CD4-positive, alpha-beta memory T cell (primary cell): ENCODE measurements around the gene ADCY3. TPM values are rescaled to one million over a fixed set of nuclear protein-coding genes. Genes with fewer than 3 reads are reported as not detected.
A peak's percentile ranks its signal among the peaks of the same experiment; 100 is the strongest.

ENCODE experiments used
- CTCF ChIA-PET: fragments of 350-600 bp; sonication (Branson Sonifier 250); formaldehyde crosslinking; loops from one replicate; lab custom pipeline; 2021; ENCODE audit warnings: inconsistent platforms; ENCODE audit not compliant: partially characterized antibody; lab: Charles Lee
- POLR2A ChIA-PET: fragments of 350-600 bp; sonication (Branson Sonifier 250); formaldehyde crosslinking; loops from one replicate; lab custom pipeline; 2021; ENCODE audit not compliant: partially characterized antibody; lab: Charles Lee
- DNase-seq, 5 donors: peaks; one replicate each; pipeline versions ENCODE4 v3.0.0 to v3.0.0-alpha.2; 2020 to 2022; ENCODE audit warnings: mixed read lengths in 1 of 5
- H3K27ac ChIP-seq: one replicate; pipeline ENCODE4 v1.7.0; 2013; ENCODE audit warnings: low read depth, low read length
- H3K27me3 ChIP-seq: 2 replicates; pipeline ENCODE4 v1.7.0; 2013; ENCODE audit warnings: mild to moderate bottlenecking, low read length, moderate library complexity; ENCODE audit not compliant: insufficient read depth
- H3K36me3 ChIP-seq: 2 replicates; pipeline ENCODE4 v1.7.0; 2013; ENCODE audit warnings: mild to moderate bottlenecking, low read length, moderate library complexity; ENCODE audit not compliant: insufficient read depth
- H3K4me1 ChIP-seq: 2 replicates; pipeline ENCODE4 v1.7.0; 2013; ENCODE audit warnings: mild to moderate bottlenecking, low read length, moderate library complexity; ENCODE audit not compliant: insufficient read depth
- H3K4me3 ChIP-seq, 2 donors: one replicate each; pipeline ENCODE4 v1.7.0; 2013; ENCODE audit warnings: low read length in 2 of 2, mild to moderate bottlenecking in 1 of 2
- H3K9me3 ChIP-seq, 2 donors: one replicate each; pipeline ENCODE4 v1.7.0; 2013; ENCODE audit warnings: low read length in 2 of 2, control low read depth in 1 of 2; ENCODE audit not compliant: control insufficient read depth in 1 of 2
- H3K27ac Mint-ChIP-seq, 7 donors: one replicate each; pipeline ENCODE4 v1.8.0; 2020 to 2021; ENCODE audit warnings: mixed read lengths in 7 of 7, mild to moderate bottlenecking in 6 of 7, inconsistent platforms in 3 of 7, moderate library complexity in 3 of 7
- H3K27me3 Mint-ChIP-seq, 2 donors: one replicate each; pipeline ENCODE4 v1.8.0; 2020 to 2021; ENCODE audit warnings: mixed read lengths in 2 of 2
- H3K36me3 Mint-ChIP-seq, 2 donors: one replicate each; pipeline ENCODE4 v1.8.0; 2020 to 2021; ENCODE audit warnings: mixed read lengths in 2 of 2, inconsistent platforms in 1 of 2, mild to moderate bottlenecking in 1 of 2
- H3K4me1 Mint-ChIP-seq, 4 donors: one replicate each; pipeline ENCODE4 v1.8.0; 2020 to 2021; ENCODE audit warnings: mixed read lengths in 4 of 4, mild to moderate bottlenecking in 1 of 4
- H3K4me3 Mint-ChIP-seq, 8 donors: one replicate each; pipeline ENCODE4 v1.8.0; 2020 to 2021; ENCODE audit warnings: mixed read lengths in 8 of 8, mild to moderate bottlenecking in 7 of 8, moderate library complexity in 6 of 8, inconsistent platforms in 3 of 8
- H3K9me3 Mint-ChIP-seq, 8 donors: one replicate each; pipeline ENCODE4 v1.8.0; 2020 to 2021; ENCODE audit warnings: mixed read lengths in 8 of 8, mild to moderate bottlenecking in 5 of 8, inconsistent platforms in 3 of 8, moderate library complexity in 1 of 8
- intact Hi-C: fragments of 100-400 bp; cut with micrococcal nuclease; formaldehyde crosslinking; loops from one replicate; pipeline ENCODE4 v1.15.1; 2023
- polyA plus RNA-seq, 2 donors: library from polyadenylated mRNA; unstranded; fragments of 300-500 nt; fragmentation: Illumina TruSeq; gene quantifications; one replicate each; pipeline ENCODE4 v1.2.3, GENCODE V29; 2021
- total RNA-seq, 2 experiments: library from RNA; stranded (reverse); gene quantifications; one replicate each; pipeline ENCODE4 v1.2.3, GENCODE V29; 2021

Gene ADCY3
- total and polyA plus RNA-seq, 4 experiments from 2014 or later: 9.2 to 15.0 (median 14.8) TPM

DNA sequence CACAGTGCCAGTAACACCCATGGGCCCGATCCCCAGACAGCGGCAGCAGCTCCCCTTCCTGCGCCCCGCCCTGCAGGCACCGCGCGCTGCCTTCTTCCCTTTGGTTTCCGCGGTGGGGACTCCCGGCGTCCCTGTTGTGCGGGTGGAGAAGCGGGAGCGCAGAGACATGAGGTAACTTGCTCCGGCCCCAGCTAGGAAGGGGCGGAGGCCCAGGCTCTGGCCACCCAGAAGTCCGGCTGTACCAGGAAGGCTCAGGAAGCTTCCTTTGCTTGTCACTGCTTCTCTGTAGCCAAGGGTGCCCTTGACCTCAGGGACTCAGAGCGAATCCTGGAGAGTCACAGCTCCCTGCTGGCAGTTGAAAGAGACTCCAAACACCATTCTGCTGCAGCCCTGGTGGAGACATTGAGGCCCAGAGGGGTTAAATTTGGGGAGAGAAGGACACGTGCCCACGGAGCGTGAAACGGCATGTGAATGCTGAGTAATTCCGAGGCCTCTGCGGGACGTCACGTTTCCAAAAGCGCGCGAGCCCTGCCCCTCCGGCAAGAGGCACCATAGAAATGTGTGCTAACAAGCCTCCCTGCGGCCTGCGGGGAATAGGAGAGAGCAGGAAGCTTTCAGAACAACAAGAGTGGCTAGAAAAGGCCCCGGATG is 6.7 kb upstream of the ADCY3 start:
- peak overlapping the region in 1 of 2 donors; percentile 13 for H3K4me3 ChIP-seq
- intact Hi-C loops: no loop called here

GRCh38 chr2:24926220-24926601 is 6.2 kb upstream of the ADCY3 start:
- H3K9me3 Mint-ChIP-seq: no peaks in the 10 kb centered on the region
- Histone ChIP-seq H3K4me1 (peaks cover 18% of the 10 kb centered on the region), H3K27me3 (no peaks in the 10 kb centered on the region), H3K27ac (no peak overlapping the region), H3K4me3 (peak overlapping the region in 1 of 2 donors; percentile 13), H3K9me3 (no peaks in the 10 kb centered on the region), H3K36me3 (no peaks in the 10 kb centered on the region)
- CTCF ChIA-PET: no interaction called here
- peaks cover under 1 to 13% (median 3%) of the 10 kb centered on the region in 4 donors for H3K4me1 Mint-ChIP-seq
- H3K4me3 Mint-ChIP-seq: peak overlapping the region in 2 of 8 donors; percentile 67 to 71
- intact Hi-C loops: no loop called here
- H3K27ac Mint-ChIP-seq: peak overlapping the region in 1 of 7 donors; percentile 90
- no peaks in the 10 kb centered on the region for H3K36me3 Mint-ChIP-seq
- POLR2A ChIA-PET: interaction anchor here (0.7 to 1.3 kb wide), 3 partner anchors 11 to 115 kb away, joined by 3 to 5 read pairs (median 3); partner anchors contain the start of gene EFR3B
- H3K27me3 Mint-ChIP-seq: no peaks in the 10 kb centered on the region
- no peak for DNase-seq

More for the DNA sequence above, 6.7 kb upstream of the ADCY3 start:
- DNase-seq: peak; percentile 11 to 50 (median 22)
- no peaks in the 10 kb centered on the region for H3K9me3 ChIP-seq
- Mint-ChIP-seq H3K27ac (peak overlapping the region in 5 of 7 donors; percentile 34 to 90 (median 42)), H3K4me1 (peaks cover 0 to 12% (median 3%) of the 10 kb centered on the region in 4 donors), H3K9me3 (no peaks in the 10 kb centered on the region), H3K4me3 (peak overlapping the region in 3 of 8 donors; percentile 67 to 77 (median 71)), H3K36me3 (no peaks in the 10 kb centered on the region), H3K27me3 (no peaks in the 10 kb centered on the region)
- no peaks in the 10 kb centered on the region for H3K36me3 ChIP-seq
- no peaks in the 10 kb centered on the region for H3K27me3 ChIP-seq
- peaks cover 18% of the 10 kb centered on the region for H3K4me1 ChIP-seq
- no peak overlapping the region for H3K27ac ChIP-seq
- ChIA-PET CTCF (no interaction called here), POLR2A (interaction anchor here (0.7 to 1.3 kb wide), 4 partner anchors 11 to 115 kb away, joined by 3 to 5 read pairs (median 4); partner anchors contain the start of gene EFR3B)

GRCh38 chr2:24925815-24926214 is 5.8 kb upstream of the ADCY3 start:
- POLR2A ChIA-PET: interaction anchor here (0.7 to 1.3 kb wide), 2 partner anchors 20 to 116 kb away, joined by 3 to 5 read pairs; partner anchors contain the start of gene EFR3B
- Mint-ChIP-seq H3K27me3 (no peaks in the 10 kb centered on the region), H3K4me1 (peaks cover 4 to 17% (median 5%) of the 10 kb centered on the region in 4 donors), H3K27ac (no peak overlapping the region), H3K9me3 (no peaks in the 10 kb centered on the region), H3K4me3 (no peak overlapping the region), H3K36me3 (peaks cover 0 to 2% of the 10 kb centered on the region in 2 donors)
- no peaks in the 10 kb centered on the region for H3K9me3 ChIP-seq
- DNase-seq: no peak
- H3K36me3 ChIP-seq: no peaks in the 10 kb centered on the region
- no peak overlapping the region for H3K27ac ChIP-seq
- peaks cover 22% of the 10 kb centered on the region for H3K4me1 ChIP-seq
- H3K27me3 ChIP-seq: no peaks in the 10 kb centered on the region
- intact Hi-C loops: no loop called here
- CTCF ChIA-PET: no interaction called here
- H3K4me3 ChIP-seq: no peak overlapping the region

GRCh38 chr2:24924732-24925131 is 4.7 kb upstream of the ADCY3 start:
- Mint-ChIP-seq H3K4me1 (peaks cover 7 to 20% (median 7%) of the 10 kb centered on the region in 4 donors), H3K9me3 (no peaks in the 10 kb centered on the region), H3K27ac (no peak overlapping the region), H3K4me3 (no peak overlapping the region), H3K27me3 (no peaks in the 10 kb centered on the region), H3K36me3 (peaks cover 0 to 2% of the 10 kb centered on the region in 2 donors)
- DNase-seq: no peak
- intact Hi-C loops: no loop called here
- peaks cover 25% of the 10 kb centered on the region for H3K4me1 ChIP-seq
- ChIA-PET POLR2A (no interaction called here), CTCF (no interaction called here)
- no peaks in the 10 kb centered on the region for H3K9me3 ChIP-seq
- H3K4me3 ChIP-seq: no peak overlapping the region
- H3K27ac ChIP-seq: no peak overlapping the region
- H3K27me3 ChIP-seq: no peaks in the 10 kb centered on the region
- H3K36me3 ChIP-seq: no peaks in the 10 kb centered on the region

- no peaks in the 10 kb centered on the region for H3K27me3 Mint-ChIP-seq
- no peak overlapping the region for H3K4me3 Mint-ChIP-seq
- intact Hi-C loops: no loop called here
Observed at GRCh38 chr2:24924266-24924665, 4.2 kb upstream of the ADCY3 start.

DNA sequence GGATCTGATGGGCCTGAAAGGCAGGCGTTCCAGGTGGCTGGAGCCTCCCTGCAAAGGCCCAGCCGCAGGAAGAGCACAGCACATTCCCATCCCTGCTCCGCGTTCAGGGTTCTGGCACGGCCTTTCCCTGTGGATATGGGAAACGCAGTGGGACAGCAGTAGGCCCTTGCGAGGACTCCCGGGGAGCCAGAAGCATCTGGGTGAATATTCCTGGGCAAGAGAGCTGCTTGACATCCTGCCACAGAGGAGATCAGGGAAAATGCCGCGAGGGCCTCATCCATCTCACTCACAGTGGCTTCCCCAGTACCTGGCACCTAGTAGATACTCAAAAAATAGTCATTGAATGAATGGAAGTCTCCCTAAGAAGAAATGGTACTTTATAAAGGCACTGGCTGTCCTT is 3.1 kb upstream of the ADCY3 start:
- H3K27me3 ChIP-seq: no peaks in the 10 kb centered on the region
- H3K36me3 Mint-ChIP-seq: peaks cover 0 to 8% of the 10 kb centered on the region in 2 donors
- H3K4me3 Mint-ChIP-seq: peak overlapping the region in 1 of 8 donors; percentile 29
- POLR2A ChIA-PET: no interaction called here
- CTCF ChIA-PET: interaction anchor here (1.0 kb wide), 1 partner anchor 838 kb away, joined by 3 read pairs; the partner anchor contains the start of gene TP53I3
- no peak for DNase-seq
- H3K4me3 ChIP-seq: no peak overlapping the region
- H3K4me1 ChIP-seq: peaks cover 39% of the 10 kb centered on the region
- no peaks in the 10 kb centered on the region for H3K9me3 ChIP-seq
- H3K27ac Mint-ChIP-seq: no peak overlapping the region
- peaks cover 15 to 29% (median 18%) of the 10 kb centered on the region in 4 donors for H3K4me1 Mint-ChIP-seq
- H3K27me3 Mint-ChIP-seq: no peaks in the 10 kb centered on the region
- intact Hi-C loops: no loop called here
- H3K27ac ChIP-seq: no peak overlapping the region
- H3K9me3 Mint-ChIP-seq: peaks cover 0 to 2% (median 0%) of the 10 kb centered on the region in 8 donors
- H3K36me3 ChIP-seq: no peaks in the 10 kb centered on the region

More at GRCh38 chr2:24924266-24924665, 4.2 kb upstream of the ADCY3 start:
- H3K4me1 ChIP-seq: peaks cover 27% of the 10 kb centered on the region
- ChIA-PET CTCF (interaction anchor here (0.6 kb wide), 1 partner anchor 19 kb away, joined by 3 read pairs; no protein-coding TSS in a partner anchor), POLR2A (no interaction called here)
- H3K27ac ChIP-seq: no peak overlapping the region
- no peaks in the 10 kb centered on the region for H3K9me3 ChIP-seq
- no peak overlapping the region for H3K27ac Mint-ChIP-seq
- no peaks in the 10 kb centered on the region for H3K27me3 ChIP-seq
- no peak for DNase-seq
- H3K36me3 ChIP-seq: no peaks in the 10 kb centered on the region
- H3K36me3 Mint-ChIP-seq: peaks cover 0 to 2% of the 10 kb centered on the region in 2 donors
- H3K4me3 ChIP-seq: no peak overlapping the region
- H3K9me3 Mint-ChIP-seq: no peaks in the 10 kb centered on the region
- peaks cover 7 to 20% (median 8%) of the 10 kb centered on the region in 4 donors for H3K4me1 Mint-ChIP-seq

DNA sequence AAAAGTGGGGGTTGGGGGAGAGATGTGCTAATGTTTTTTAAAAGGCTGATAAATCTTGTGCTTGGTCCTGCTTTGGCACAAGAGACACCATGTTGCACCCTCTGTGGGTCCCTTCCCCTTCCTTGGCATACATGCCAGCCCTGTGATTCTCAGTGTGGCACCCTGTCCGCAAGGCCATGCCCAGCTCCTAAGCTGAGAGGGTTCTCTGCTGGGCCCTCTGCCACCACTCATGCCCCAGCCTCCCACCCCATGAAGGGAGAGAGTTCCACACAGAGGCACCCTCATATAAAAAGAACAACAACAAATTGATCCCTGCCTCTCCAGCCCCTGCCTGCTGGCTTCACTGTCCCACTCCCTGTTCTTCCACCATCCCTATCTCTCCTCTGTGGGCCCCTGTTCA is 2.5 kb upstream of the ADCY3 start:
- ChIA-PET CTCF (no interaction called here), POLR2A (no interaction called here)
- no peaks in the 10 kb centered on the region for H3K27me3 Mint-ChIP-seq
- peaks cover 0 to 8% of the 10 kb centered on the region in 2 donors for H3K36me3 Mint-ChIP-seq
- Histone ChIP-seq H3K27me3 (no peaks in the 10 kb centered on the region), H3K27ac (no peak overlapping the region), H3K9me3 (no peaks in the 10 kb centered on the region), H3K4me3 (no peak overlapping the region), H3K36me3 (no peaks in the 10 kb centered on the region), H3K4me1 (peaks cover 44% of the 10 kb centered on the region)
- H3K4me1 Mint-ChIP-seq: peaks cover 19 to 35% (median 23%) of the 10 kb centered on the region in 4 donors
- peak overlapping the region in 2 of 8 donors; percentile 24 to 43 for H3K4me3 Mint-ChIP-seq
- intact Hi-C loops: no loop called here
- H3K9me3 Mint-ChIP-seq: peaks cover 0 to 2% (median 0%) of the 10 kb centered on the region in 8 donors
- no peak for DNase-seq
- H3K27ac Mint-ChIP-seq: peak overlapping the region in 2 of 7 donors; percentile 13 to 38
